Activated CD4-positive, alpha-beta T cell treated with anti-CD3 and anti-CD28 coated beads, Interleukin-2, amount 50 U/mL, for 48 hours (primary cell): ENCODE data around the gene SOX6.
"Not testable (repeated sequence)": the region's sequence is repeated elsewhere in the genome, so short reads cannot be mapped to it uniquely, and the experiment has no call there.

Experiments
- DNase-seq, 2 experiments: peaks; one replicate each; pipeline ENCODE4 v3.0.0-alpha.2; 2020

The SOX6 gene

DNA sequence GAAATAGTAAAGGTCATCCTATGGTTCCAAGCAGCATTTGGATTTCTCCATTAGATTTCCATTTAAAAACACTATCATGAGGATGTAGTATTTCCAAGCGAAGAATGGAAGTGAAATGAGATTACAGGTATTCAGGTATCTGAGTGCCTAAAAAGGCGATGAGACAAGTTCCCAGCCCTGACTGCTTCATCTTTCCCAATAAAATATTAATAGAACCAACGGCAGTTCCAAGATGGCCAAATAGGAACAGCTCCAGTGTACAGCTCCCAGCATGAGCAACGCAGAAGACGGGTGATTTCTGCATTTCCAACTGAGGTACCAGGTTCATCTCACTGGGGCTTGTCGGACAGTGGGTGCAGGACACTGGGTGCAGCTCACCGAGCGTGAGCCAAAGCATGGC, 215.2 kb downstream of the SOX6 start:
- not testable (repeated sequence) for DNase-seq

DNA sequence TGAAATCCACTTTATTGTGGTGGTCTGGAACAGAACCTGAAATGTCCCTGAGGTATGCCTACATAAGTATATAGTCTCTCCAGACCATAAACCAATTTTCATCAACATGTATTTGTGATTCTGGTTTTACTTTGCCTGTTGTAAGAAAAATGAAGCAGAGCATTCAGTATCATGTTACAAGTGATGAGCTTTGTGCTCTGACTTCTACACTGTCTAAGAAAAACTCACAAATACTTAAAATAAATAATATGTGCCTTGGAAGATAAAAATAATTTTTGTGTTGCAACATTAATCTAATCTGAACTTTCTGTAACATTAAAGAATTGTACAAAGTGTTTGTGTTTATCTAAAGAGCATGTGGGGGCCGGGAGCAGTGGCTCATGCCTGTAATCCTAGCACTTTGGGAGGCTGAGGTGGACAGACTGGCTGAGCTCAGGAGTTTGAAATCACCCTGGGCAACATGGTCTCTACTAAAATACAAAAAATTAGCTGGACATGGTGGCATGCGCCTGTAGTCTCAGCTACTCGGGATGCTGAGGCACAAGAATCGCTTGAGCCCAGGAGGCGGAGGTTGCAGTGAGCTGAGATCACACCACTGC, 219.5 kb downstream of the SOX6 start:
- DNase-seq = no peak

DNA sequence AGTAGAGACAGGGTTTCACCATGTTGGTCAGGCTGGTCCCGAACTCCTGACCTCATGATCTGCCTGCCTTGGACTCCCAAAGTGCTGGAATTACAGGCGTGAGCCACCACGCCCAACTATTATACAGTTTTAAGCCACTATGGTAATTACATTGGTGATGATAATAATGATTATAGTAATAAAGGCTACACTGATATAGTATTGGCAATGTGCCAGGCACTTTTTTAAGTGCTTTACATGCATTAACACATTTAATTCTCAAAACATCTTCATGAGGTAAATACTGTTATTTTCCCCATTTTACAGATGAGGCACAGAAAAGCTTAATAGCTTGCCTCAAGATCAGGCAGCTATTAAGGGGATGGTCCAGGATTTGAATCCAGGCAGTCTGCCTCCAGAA, 222.5 kb downstream of the SOX6 start:
- DNase-seq = no peak

DNA sequence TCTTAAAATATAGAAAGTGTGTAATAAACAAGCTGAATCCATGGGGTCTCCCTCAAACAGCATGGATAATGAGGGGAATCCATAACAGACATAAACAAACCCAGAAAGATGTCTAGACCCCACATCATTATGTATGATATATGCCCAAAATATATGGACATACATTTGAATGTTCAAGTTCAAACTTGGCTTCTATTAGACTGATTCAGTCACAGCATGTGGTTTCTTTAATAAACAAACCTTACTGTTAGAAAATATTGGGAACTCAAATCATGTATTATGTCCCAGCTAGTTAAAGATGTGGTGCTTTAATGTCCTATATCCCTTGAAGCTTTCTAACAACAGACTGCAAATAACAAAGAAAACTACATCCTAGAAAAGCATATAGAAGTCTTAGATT, 228.6 kb downstream of the SOX6 start:
- no peak for DNase-seq

DNA sequence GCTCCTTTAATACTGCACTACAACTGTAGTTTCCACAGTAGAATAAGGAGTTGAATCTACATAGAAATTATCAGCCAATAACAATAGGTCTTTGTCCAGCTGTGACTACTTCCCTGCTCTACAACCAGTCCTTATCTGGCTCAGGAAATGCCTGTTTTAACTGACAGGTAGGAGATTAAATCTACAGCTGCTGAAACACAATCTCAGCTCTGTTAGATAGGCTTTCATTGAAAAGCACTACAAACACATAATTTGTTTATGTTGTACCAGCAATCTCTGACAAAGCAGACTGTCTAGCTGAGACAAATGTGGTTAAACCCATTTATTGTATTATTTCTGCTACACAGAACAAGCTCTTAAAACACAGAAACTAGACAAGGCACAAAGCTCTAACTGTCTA, 230.0 kb downstream of the SOX6 start:
- DNase-seq = no peak

DNA sequence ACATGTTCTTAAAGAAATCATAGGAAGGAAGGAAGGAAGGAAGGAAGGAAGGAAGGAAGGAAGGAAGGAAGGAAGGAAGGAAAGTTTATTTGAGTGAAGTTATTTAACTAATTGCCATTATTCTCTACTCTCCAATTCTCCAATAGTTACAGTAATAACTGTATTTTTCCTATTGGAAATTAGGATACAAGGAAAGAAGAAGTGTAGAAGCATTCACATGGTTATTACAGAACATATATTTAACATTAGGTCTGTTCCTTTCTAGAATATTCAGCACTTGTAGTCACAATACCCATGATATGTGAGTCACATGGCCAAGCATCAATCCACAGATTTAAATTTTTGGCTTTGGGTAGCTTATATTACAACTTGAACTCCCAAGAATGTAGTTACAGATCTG, 230.6 kb downstream of the SOX6 start:
- no peak for DNase-seq

DNA sequence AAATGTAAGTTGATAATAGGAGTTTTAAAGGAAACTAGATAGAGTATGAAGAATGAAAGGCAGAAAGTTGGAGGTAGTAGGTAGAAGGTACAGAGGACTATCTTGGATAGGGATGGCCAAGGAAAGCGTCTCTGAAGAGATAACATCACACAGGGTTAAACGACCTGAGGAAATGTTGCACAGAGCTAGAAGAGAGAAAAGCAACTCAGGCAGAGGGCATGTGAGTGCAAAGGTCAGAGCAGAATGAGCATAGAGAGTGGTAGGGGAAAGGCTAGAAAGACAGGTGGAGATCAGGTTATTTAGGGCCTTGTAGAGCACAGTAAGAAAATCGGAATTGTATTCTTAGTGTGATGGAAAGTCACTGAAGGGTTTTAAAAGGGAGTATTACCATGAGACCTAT, 232.0 kb downstream of the SOX6 start:
- no peak for DNase-seq

DNA sequence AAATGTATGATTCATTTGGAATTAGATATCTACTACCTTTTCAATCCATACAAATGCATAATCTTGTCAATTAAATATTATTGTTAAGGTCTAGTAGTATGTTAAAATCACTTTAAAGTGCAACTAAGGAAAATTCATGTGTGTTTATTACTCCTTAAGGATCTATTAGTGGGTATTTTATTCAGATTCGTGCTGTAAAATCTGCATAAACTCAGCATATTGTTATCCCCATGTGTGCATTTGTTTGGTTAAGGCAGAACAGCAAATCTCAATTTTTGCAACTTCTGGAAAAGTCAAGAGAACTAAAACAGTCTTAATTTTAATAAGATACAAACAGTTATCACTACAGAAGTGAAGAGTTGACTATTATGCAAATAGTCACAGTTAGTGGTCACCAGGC, 234.5 kb downstream of the SOX6 start:
- DNase-seq = no peak

DNA sequence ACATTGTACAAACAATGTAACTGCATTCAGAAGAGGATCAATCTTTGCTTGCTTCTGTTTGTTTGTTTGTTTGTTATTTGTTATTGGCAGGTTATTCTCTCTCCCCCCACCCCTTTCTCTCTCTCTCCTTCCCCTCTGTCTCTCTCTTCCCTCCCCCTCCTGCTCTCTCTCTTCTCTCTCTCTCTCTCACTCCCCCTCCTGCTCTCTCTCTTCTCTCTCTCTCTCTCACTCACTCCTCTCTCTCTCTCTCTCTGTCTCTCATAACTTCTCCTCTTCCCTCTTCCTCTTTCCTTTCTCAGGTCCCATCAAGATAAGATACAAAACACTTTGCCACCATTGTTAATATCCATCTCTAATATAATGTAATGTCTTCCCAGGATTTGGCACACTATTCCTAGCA, 236.3 kb downstream of the SOX6 start:
- no peak for DNase-seq

DNA sequence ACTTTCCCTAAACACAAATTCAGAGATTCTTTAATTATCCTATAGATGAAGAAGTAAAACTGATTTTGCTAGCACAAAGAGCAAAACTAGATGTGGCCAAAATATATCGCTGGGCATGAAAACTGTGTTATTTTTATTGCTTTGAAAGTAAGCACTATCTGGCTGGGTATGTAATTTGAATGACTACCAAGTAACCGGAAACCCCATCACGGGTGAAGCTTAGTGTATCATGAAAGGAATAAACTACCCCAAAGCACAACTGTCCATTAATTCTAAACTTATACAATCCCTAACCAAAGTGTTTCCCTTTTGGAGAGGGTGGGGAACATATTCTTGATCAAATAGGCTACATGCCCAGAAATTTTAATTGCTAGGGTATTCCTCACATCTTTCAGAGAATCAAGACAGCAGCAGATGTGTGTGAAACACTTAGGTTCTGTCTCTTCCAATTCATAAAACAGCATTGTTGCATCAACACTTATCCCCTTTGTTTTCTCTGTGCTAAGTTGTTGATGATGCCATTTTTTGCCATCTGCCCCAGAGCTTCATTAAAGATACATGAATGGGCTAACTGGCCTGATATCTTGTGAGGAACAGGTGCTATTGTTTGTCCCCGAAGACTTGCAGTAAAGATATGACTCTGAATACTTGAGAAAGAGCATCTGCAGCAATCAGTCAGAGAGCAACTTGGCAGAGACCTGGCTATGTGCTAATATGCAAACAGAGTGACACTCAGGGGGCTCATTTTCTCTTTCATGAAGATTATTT, 238.2 kb downstream of the SOX6 start:
- no peak for DNase-seq

DNA sequence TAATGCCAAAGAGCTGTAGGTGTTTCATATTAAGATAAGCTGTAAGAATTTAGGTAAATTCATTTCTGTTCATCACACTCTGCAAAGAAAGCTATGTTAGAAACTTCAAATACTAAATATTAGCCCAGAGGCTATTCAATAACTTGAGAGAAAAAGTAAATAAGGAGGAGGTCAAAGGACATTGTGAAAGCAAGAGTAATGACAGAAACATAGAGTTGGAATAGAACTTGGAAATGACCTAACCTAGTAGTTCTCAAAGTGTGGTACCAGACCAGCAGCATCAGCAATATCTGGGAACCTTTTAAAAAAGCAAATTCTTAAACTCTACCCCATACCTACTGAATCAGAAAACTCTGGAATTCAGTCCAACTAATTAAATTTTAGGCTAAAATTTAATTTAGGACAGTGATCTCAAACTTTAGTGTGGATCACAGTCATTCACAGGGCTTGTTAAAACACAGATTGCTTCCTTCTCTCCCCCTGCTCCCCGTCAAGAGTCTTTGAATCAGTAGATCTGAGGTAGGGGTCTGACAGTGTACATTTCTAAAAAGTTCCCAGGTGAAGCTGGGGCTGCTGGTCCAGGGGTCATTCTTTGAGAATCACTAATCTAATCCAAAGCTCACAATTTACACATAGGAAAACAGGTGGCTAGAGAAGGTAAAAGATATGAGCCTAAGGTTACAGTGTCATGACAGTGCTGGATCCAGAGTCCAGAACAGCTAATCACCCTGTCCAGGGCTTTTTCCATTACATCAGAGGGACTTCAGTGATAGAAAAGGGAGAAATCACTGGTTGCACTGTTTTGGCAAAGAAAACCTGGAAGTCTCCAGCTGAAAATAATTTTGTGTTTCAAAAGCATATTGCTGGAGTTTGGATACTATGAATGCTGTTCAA, 241.1 kb downstream of the SOX6 start:
- DNase-seq = no peak

DNA sequence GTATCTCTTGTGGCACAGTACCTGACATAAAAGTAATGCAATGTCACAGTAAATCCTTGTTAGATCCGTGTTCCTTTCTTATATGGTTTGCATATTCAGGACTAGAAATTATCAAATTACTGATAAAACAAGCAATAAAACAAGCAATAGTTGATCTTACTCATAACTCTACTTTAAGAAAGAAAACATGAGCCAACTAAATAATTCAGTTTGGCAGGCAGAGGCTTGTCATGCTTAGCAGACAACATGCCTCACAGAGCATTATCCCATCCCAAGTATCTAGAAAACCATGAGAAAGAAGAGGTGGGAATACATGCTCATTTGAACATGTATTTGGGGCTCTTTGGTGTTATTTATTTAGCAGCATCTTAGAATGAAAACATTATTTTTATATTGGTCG, 241.9 kb downstream of the SOX6 start:
- no peak for DNase-seq

DNA sequence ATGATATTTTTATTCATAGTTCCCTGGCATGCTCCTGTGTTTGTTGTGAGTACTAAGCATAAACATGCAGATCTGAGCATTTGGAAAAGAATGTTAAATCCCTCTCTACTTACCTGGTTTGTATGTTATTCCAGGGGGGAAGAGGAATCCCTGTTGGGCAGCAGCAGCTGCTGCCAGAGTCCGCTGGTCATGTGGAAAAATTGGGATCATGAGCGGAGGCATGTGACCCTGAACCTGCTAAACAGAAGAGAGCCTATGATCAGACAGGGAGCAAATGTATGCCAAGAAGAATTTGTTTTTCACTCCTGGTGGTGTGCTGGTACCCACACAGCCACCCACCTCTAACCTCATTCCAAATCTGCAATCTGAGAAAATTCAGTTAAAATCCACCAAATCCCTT, 244.7 kb downstream of the SOX6 start:
- DNase-seq = no peak

DNA sequence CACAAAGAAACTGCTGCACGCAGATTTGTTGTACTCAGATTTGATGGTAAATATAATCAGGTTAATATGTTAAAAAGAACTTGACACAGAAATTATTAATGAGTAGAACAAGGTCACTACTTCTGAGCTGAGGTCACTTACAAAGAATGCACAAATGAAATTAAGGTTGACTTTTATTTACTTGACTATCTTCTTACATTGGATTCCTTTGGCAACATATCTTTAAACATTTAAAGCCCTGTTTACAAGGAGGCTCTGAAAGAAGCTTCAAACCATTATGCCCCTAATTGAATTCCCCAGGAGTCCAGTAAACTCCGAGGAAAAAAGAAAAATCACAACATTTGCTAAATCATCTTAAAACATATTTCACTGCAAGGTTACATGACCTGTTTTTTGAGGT, 245.5 kb downstream of the SOX6 start:
- no peak for DNase-seq

DNA sequence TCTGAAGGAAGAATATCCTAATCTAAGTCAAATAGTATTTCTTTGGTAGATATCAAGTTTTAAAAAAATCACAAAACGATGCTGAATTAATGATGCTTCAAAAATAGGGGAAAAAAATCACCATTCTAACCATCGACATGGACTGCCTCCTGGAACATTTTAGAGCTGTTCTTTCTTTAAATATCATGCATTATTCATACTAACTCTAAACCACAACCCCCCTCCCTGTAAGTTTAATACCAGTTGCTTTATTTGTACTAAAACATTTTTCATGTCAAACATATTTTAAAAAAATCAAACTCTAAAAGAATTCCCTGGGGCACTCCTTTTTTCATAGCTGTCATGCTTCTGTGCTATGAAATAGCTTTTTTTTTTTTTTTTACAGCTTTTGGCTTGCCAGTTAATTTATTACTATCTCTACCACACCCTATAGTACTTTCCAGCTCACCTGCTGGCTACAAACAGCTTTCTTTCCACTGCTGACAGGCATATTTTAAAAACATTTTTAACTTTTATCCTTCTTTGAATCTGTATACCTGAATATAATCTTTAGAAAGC, 256.9 kb downstream of the SOX6 start:
- DNase-seq = no peak

DNA sequence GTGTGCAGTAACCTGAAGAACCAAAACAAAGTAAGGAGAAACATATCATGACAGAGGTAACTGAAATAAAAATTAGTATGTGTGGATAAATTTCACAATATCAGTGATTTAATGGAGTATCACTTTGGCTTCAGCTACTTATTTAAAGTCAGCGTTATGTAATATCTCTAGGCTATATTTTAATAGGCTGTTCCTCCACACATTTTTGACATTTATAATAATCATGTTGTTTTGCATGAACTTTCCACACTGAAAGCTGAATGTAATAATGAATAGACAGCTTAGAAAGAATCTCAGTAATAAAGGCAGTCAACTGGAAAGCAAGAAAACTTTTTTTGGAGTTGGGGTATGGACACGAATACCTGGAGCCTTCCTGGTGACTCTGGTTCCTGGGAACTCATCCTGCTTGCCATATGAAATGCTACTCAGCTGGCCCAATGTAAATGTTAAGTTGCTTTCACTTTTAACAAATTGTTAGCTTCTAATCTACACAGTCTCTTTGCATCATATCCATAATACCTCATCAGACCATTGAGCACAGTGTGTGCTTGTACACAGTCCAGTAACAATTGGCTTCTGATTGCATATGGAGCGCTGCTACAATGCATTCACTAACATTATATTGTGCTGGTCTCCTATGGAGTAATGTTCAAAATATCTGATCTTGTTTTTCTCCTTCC, 257.7 kb downstream of the SOX6 start:
- no peak for DNase-seq

DNA sequence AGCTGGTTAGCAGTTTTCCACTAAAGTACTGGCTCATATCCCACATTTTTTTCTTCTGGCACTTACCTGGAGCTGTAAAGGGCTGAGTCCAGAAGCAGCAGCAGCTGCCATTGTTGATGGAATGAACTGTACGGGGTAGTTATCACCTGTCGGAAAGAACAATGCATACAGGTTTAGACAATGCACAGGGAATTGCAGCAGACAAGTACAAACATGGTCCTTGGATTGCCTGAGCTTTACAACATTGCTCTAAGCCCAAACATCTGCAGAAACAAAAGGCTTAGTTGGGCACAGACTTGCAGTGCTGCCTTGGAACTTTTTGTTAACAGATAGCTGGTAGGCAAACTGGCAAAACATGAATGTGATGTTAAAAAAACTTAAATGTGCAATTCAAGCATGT, 258.8 kb downstream of the SOX6 start:
- no peak for DNase-seq

DNA sequence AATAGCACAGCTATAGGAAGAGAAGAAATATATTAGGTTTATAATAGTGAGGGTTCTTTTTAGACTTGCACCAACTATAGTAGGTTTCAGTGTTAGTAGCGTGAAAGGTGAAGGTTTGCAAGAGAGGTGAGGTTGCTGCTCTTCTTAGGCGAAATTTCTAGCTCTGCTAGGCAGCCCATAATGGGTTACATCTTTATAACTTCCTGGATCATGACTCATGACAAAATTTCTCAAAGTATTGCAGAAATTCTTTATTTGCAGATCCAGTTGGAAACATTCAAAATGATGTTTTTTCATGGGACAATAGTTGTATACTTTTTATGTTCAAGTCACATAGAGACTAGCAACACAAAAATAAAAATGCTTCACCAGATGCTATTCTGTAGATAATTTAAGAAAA, 260.0 kb downstream of the SOX6 start:
- DNase-seq = no peak

DNA sequence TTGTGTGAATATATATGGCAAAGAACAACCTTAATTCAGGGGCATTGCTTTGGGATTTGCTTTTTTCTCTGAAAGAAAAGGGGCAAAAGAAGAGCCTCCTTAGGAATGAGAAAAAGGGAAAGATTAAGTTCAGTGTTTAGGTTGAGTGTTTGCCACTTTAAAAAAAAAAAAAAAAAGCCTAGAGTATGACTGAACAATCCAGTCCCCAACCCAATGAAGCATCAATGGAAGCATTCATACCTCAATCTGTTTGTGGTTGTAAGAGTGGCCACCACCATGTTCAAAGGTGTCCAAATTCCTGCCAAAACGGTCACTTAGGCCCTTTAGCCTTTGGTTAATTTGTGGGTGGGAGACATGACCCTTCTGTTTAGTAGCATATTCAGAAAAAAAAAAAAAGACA, 260.6 kb downstream of the SOX6 start:
- DNase-seq = no peak

DNA sequence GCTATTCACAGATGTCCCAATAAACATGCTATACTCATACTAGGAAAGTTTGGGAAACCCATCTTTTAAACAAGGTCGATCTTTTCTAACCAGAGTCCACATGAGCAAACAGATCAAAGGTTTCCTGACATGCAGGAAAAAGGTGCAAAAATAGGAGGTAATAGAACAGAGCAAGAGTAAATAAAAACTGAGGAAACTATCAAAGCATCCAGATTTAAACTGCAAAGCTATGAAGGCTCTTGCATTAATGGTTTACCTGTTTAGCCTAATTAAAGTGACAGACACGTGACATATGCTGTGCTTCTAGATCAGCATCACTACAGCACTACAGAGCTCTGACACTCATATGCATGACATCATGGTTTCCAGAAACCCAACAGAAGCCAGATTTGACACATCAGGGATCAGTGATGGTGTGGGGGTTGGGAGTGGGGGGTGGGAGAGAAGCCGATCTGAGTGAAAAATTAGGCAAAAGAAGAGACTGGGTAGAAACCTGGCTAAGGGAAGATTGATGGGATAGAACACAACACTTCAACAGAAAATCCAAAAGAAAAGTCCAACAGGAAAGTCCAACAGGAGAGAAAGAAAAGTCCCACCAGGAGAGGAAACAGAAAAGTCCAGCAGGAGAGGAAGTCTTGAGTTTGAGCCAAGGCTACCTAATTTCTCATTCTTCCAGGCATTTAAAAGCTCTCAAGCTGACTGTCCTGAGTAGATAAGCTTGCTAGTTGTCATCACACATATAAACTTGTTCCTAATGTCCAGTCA, 262.3 kb downstream of the SOX6 start:
- no peak for DNase-seq

DNA sequence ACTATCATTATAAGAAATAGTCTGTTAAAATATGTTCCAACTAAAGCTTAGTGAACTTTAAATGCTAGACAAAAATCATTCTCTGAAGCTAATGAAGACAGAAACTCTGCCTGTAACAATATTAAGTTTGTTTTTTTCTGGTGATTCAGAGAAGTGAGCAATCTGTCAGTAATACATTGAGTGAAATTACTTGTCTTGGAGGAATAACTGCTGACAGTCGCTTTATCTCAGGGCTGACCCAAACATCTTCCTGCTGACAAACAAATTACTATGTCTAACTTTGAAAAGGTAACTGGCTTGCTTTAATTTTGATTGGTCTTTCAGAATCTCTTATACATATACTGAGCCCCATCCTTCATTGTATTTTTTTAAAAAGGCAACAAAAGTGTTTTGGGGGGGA, 264.5 kb downstream of the SOX6 start:
- DNase-seq = no peak

DNA sequence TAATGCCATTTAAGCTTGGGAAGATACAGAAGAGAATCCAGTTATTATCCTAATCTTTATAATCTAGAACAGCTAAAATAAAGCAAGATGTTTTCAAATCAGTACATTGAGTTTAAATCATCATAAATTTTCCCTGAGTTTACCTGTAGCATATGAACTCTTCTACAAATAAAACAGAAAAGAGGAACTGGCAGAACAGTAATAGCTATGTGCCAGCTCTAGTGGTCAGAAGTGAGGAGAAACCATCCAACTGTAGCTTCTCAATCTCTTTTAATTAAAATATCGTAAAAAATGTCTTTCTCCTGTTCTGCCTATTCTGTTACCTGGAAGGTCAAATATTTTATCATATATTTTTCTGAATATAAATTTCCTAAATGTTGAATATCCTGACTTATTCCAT, 266.9 kb downstream of the SOX6 start:
- DNase-seq = no peak
